Naive thymus-derived CD4-positive, alpha-beta T cell (primary cell): ENCODE data around the gene PLEKHG1. TPM values are rescaled to one million over a fixed set of nuclear protein-coding genes. Genes with fewer than 3 reads are reported as not detected.

Source experiments
- ATAC-seq: fragments of 150-1000 bp; cut with Tn5 transposase; 2 replicates; pipeline ENCODE4 v1.10.0; 2021; ENCODE audit warnings: mild to moderate bottlenecking, moderate library complexity
- CTCF ChIA-PET: fragments of 350-600 bp; sonication (Branson Sonifier 250); formaldehyde crosslinking; loops from one replicate; lab custom pipeline; 2021; ENCODE audit warnings: antibody characterized with exemption; lab: Charles Lee
- POLR2A ChIA-PET: fragments of 350-600 bp; sonication (Branson Sonifier 250); formaldehyde crosslinking; loops from one replicate; lab custom pipeline; 2021; ENCODE audit warnings: antibody characterized with exemption, inconsistent platforms; lab: Charles Lee
- DNase-seq, 9 donors: peaks; one replicate each; pipeline versions ENCODE4 v3.0.0 to v3.0.0-alpha.2; 2020 to 2022; ENCODE audit warnings: mixed read lengths in 1 of 9
- H3K27ac ChIP-seq: one replicate; pipeline ENCODE4 v1.7.0; 2013; ENCODE audit warnings: mild to moderate bottlenecking, low read depth, low read length, moderate library complexity
- H3K27me3 ChIP-seq, 2 donors: one replicate each; pipeline ENCODE4 v1.7.0; 2013; ENCODE audit warnings: low read length in 2 of 2, mild to moderate bottlenecking in 2 of 2, moderate library complexity in 2 of 2; ENCODE audit not compliant: control insufficient read depth in 2 of 2, insufficient read depth in 2 of 2
- H3K36me3 ChIP-seq, 3 experiments: 1 replicate in 2 of 3; 2 replicates in 1 of 3; pipeline ENCODE4 v1.7.0; 2013; ENCODE audit warnings: low read length in 3 of 3, mild to moderate bottlenecking in 3 of 3, moderate library complexity in 1 of 3; ENCODE audit not compliant: insufficient read depth in 3 of 3, control insufficient read depth in 2 of 3
- H3K4me1 ChIP-seq, 2 donors: one replicate each; pipeline ENCODE4 v1.7.0; 2013; ENCODE audit warnings: low read length in 2 of 2, mild to moderate bottlenecking in 2 of 2, moderate library complexity in 1 of 2; ENCODE audit not compliant: control insufficient read depth in 2 of 2, insufficient read depth in 2 of 2
- H3K4me3 ChIP-seq: 2 replicates; pipeline ENCODE4 v1.7.0; 2013; ENCODE audit warnings: mild to moderate bottlenecking, low read length
- H3K9me3 ChIP-seq, 3 experiments: 1 replicate in 2 of 3; 2 replicates in 1 of 3; pipeline ENCODE4 v1.7.0; 2013; ENCODE audit warnings: low read length in 3 of 3; ENCODE audit not compliant: control insufficient read depth in 2 of 3
- H3K27ac Mint-ChIP-seq, 9 donors: one replicate each; pipeline ENCODE4 v1.8.0; 2020 to 2022; ENCODE audit warnings: mixed read lengths in 9 of 9, mild to moderate bottlenecking in 8 of 9, moderate library complexity in 5 of 9, inconsistent platforms in 2 of 9
- H3K27me3 Mint-ChIP-seq, 5 donors: one replicate each; pipeline ENCODE4 v1.8.0; 2021 to 2022; ENCODE audit warnings: mixed read lengths in 5 of 5, mild to moderate bottlenecking in 1 of 5
- H3K36me3 Mint-ChIP-seq, 5 donors: one replicate each; pipeline ENCODE4 v1.8.0; 2020 to 2022; ENCODE audit warnings: mixed read lengths in 5 of 5, mild to moderate bottlenecking in 3 of 5, inconsistent platforms in 1 of 5
- H3K4me1 Mint-ChIP-seq, 7 donors: one replicate each; pipeline ENCODE4 v1.8.0; 2020 to 2022; ENCODE audit warnings: mixed read lengths in 7 of 7, mild to moderate bottlenecking in 3 of 7, inconsistent platforms in 1 of 7
- H3K4me3 Mint-ChIP-seq, 10 donors: one replicate each; pipeline ENCODE4 v1.8.0; 2020 to 2022; ENCODE audit warnings: mild to moderate bottlenecking in 10 of 10, mixed read lengths in 10 of 10, moderate library complexity in 6 of 10, inconsistent platforms in 2 of 10
- H3K9me3 Mint-ChIP-seq, 11 donors: one replicate each; pipeline ENCODE4 v1.8.0; 2020 to 2022; ENCODE audit warnings: mixed read lengths in 11 of 11, mild to moderate bottlenecking in 4 of 11, inconsistent platforms in 1 of 11, moderate library complexity in 1 of 11
- intact Hi-C, 2 donors: fragments of 100-400 bp; cut with micrococcal nuclease; formaldehyde crosslinking; loops; one replicate each; pipeline ENCODE4 v1.15.1; 2023
- polyA plus RNA-seq, 2 donors: library from polyadenylated mRNA; unstranded; fragments of 300-500 nt; fragmentation: Illumina TruSeq; gene quantifications; one replicate each; pipeline ENCODE4 v1.2.3, GENCODE V29; 2021
- total RNA-seq, 6 experiments: library from RNA in 5 of 6; stranded (reverse) in 5 of 6; gene quantifications; 1 replicate in 5 of 6; 2 replicates in 1 of 6; pipeline ENCODE4 v1.2.3 and lab custom pipeline; 2021 to 2026

PLEKHG1 gene
- total and polyA plus RNA-seq, 7 experiments from 2014 or later = 0.57 to 2.6 (median 0.69) TPM; not detected in 1

- H3K4me1 ChIP-seq = peaks cover 0 to 4% of the 10 kb centered on the region in 2 donors
- DNase-seq = no peak
- POLR2A ChIA-PET = no interaction called here
- no peak overlapping the region for H3K27ac Mint-ChIP-seq
- H3K4me3 Mint-ChIP-seq = no peak overlapping the region
- no peaks in the 10 kb centered on the region for H3K9me3 ChIP-seq
- H3K36me3 ChIP-seq = no peaks in the 10 kb centered on the region
- H3K27me3 ChIP-seq = no peaks in the 10 kb centered on the region
- H3K4me1 Mint-ChIP-seq = peaks cover 5 to 24% (median 16%) of the 10 kb centered on the region in 7 donors
- peaks cover 15 to 40% (median 17%) of the 10 kb centered on the region in 5 donors for H3K27me3 Mint-ChIP-seq
- intact Hi-C loops = no loop called here
- H3K27ac ChIP-seq = no peak overlapping the region
- H3K36me3 Mint-ChIP-seq = no peaks in the 10 kb centered on the region
- H3K9me3 Mint-ChIP-seq = peaks cover 0 to 2% (median 0%) of the 10 kb centered on the region in 11 donors
- ATAC-seq = no peak
- CTCF ChIA-PET = no interaction called here
- H3K4me3 ChIP-seq = no peak overlapping the region
Measured at GRCh38 chr6:150634176-150634963, 34.7 kb downstream of the PLEKHG1 start.

GRCh38 chr6:150634964-150635292 lies 35.2 kb downstream of the PLEKHG1 start:
- Mint-ChIP-seq H3K27ac (no peak overlapping the region), H3K36me3 (no peaks in the 10 kb centered on the region), H3K27me3 (peaks cover 14 to 39% (median 19%) of the 10 kb centered on the region in 5 donors), H3K9me3 (peaks cover 0 to 2% (median 0%) of the 10 kb centered on the region in 11 donors), H3K4me1 (peaks cover 5 to 24% (median 16%) of the 10 kb centered on the region in 7 donors), H3K4me3 (no peak overlapping the region)
- CTCF ChIA-PET = no interaction called here
- H3K4me1 ChIP-seq = peaks cover 0 to 4% of the 10 kb centered on the region in 2 donors
- ATAC-seq (no peak), DNase-seq (no peak)
- H3K9me3 ChIP-seq = no peaks in the 10 kb centered on the region
- intact Hi-C loops = no loop called here
- no peak overlapping the region for H3K27ac ChIP-seq
- H3K27me3 ChIP-seq = no peaks in the 10 kb centered on the region
- POLR2A ChIA-PET = no interaction called here
- no peaks in the 10 kb centered on the region for H3K36me3 ChIP-seq
- no peak overlapping the region for H3K4me3 ChIP-seq

GRCh38 chr6:150635906-150636514 lies 36.3 kb downstream of the PLEKHG1 start:
- Mint-ChIP-seq H3K36me3 (no peaks in the 10 kb centered on the region), H3K4me1 (peaks cover 5 to 24% (median 16%) of the 10 kb centered on the region in 7 donors), H3K9me3 (peaks cover 0 to 2% (median 0%) of the 10 kb centered on the region in 11 donors), H3K27ac (no peak overlapping the region), H3K27me3 (peaks cover 8 to 31% (median 17%) of the 10 kb centered on the region in 5 donors), H3K4me3 (no peak overlapping the region)
- no peak overlapping the region for H3K27ac ChIP-seq
- ChIA-PET POLR2A (no interaction called here), CTCF (no interaction called here)
- H3K4me3 ChIP-seq = no peak overlapping the region
- H3K4me1 ChIP-seq = peaks cover 0 to 4% of the 10 kb centered on the region in 2 donors
- no peaks in the 10 kb centered on the region for H3K36me3 ChIP-seq
- no peaks in the 10 kb centered on the region for H3K9me3 ChIP-seq
- no peak for DNase-seq
- no peaks in the 10 kb centered on the region for H3K27me3 ChIP-seq
- no peak for ATAC-seq
- intact Hi-C loops = no loop called here

- Histone ChIP-seq H3K9me3 (no peaks in the 10 kb centered on the region), H3K36me3 (no peaks in the 10 kb centered on the region), H3K27me3 (no peaks in the 10 kb centered on the region), H3K27ac (no peak overlapping the region), H3K4me3 (no peak overlapping the region), H3K4me1 (peaks cover 0 to 4% of the 10 kb centered on the region in 2 donors)
- H3K36me3 Mint-ChIP-seq = no peaks in the 10 kb centered on the region
- no peak overlapping the region for H3K4me3 Mint-ChIP-seq
- ChIA-PET POLR2A (no interaction called here), CTCF (no interaction called here)
- intact Hi-C loops = no loop called here
- DNase-seq = no peak
- H3K9me3 Mint-ChIP-seq = peaks cover 0 to 2% (median 0%) of the 10 kb centered on the region in 11 donors
- H3K27me3 Mint-ChIP-seq = peaks cover 8 to 31% (median 17%) of the 10 kb centered on the region in 5 donors
- H3K27ac Mint-ChIP-seq = no peak overlapping the region
- H3K4me1 Mint-ChIP-seq = peaks cover 0 to 22% (median 14%) of the 10 kb centered on the region in 7 donors
- ATAC-seq = no peak
Measured at GRCh38 chr6:150636808-150637207, 37.1 kb downstream of the PLEKHG1 start.

GRCh38 chr6:150637266-150637665 lies 37.6 kb downstream of the PLEKHG1 start:
- CTCF ChIA-PET = no interaction called here
- no peaks in the 10 kb centered on the region for H3K36me3 ChIP-seq
- H3K4me1 ChIP-seq = peaks cover 0 to 3% of the 10 kb centered on the region in 2 donors
- no peak overlapping the region for H3K27ac Mint-ChIP-seq
- no peak for ATAC-seq
- H3K27ac ChIP-seq = no peak overlapping the region
- DNase-seq = no peak
- H3K9me3 ChIP-seq = no peaks in the 10 kb centered on the region
- peaks cover 8 to 31% (median 17%) of the 10 kb centered on the region in 5 donors for H3K27me3 Mint-ChIP-seq
- no peaks in the 10 kb centered on the region for H3K36me3 Mint-ChIP-seq
- H3K4me3 ChIP-seq = no peak overlapping the region
- intact Hi-C loops = no loop called here
- no peak overlapping the region for H3K4me3 Mint-ChIP-seq
- peaks cover 0 to 17% (median 14%) of the 10 kb centered on the region in 7 donors for H3K4me1 Mint-ChIP-seq
- peaks cover 0 to 2% (median 0%) of the 10 kb centered on the region in 11 donors for H3K9me3 Mint-ChIP-seq
- no peaks in the 10 kb centered on the region for H3K27me3 ChIP-seq
- POLR2A ChIA-PET = no interaction called here

GRCh38 chr6:150638267-150638666 lies 38.6 kb downstream of the PLEKHG1 start:
- Mint-ChIP-seq H3K27ac (no peak overlapping the region), H3K36me3 (no peaks in the 10 kb centered on the region), H3K9me3 (peaks cover 0 to 2% (median 0%) of the 10 kb centered on the region in 11 donors), H3K4me1 (peaks cover 0 to 8% (median 5%) of the 10 kb centered on the region in 7 donors), H3K27me3 (peaks cover 8 to 28% (median 17%) of the 10 kb centered on the region in 5 donors), H3K4me3 (no peak overlapping the region)
- intact Hi-C loops = no loop called here
- POLR2A ChIA-PET = no interaction called here
- ATAC-seq (no peak), DNase-seq (no peak)
- no peaks in the 10 kb centered on the region for H3K4me1 ChIP-seq
- CTCF ChIA-PET = no interaction called here
- no peaks in the 10 kb centered on the region for H3K36me3 ChIP-seq
- H3K9me3 ChIP-seq = no peaks in the 10 kb centered on the region
- H3K4me3 ChIP-seq = no peak overlapping the region
- no peak overlapping the region for H3K27ac ChIP-seq
- no peaks in the 10 kb centered on the region for H3K27me3 ChIP-seq
